Kidney epithelial cell (primary cell): ENCODE data around the gene RABGAP1L. TPM values are rescaled to one million over a fixed set of nuclear protein-coding genes. Genes with fewer than 3 reads are reported as not detected.

Experiments used
- DNase-seq: peaks from one replicate; pipeline ENCODE4 v3.0.0-alpha.2; 2010; ENCODE audit warnings: low read depth
- H3K27me3 ChIP-seq: 2 replicates; pipeline ENCODE4 v1.6.0; 2011; ENCODE audit warnings: low read length; ENCODE audit not compliant: control insufficient read depth, insufficient read depth
- H3K36me3 ChIP-seq: 2 replicates; pipeline ENCODE4 v1.5.1; 2011; ENCODE audit warnings: low read length; ENCODE audit not compliant: control insufficient read depth, insufficient read depth
- H3K4me3 ChIP-seq: 2 replicates; pipeline ENCODE4 v1.5.1; 2011; ENCODE audit warnings: low read depth, mild to moderate bottlenecking, control low read depth, low read length
- total RNA-seq: library from RNA; depleted of rRNA; stranded (reverse); fragments of >200 nt; gene quantifications from 2 replicates; pipeline ENCODE4 v1.2.3, GENCODE V29; 2015
- TF ChIP-seq, protein P1 (sequence below): IDR thresholded peaks from 2 replicates; pipeline ENCODE4 v1.5.1; 2011; ENCODE audit warnings: mild to moderate bottlenecking, moderate library complexity, low read length, control low read depth, inconsistent platforms; ENCODE audit not compliant: insufficient read depth, poor library complexity, severe bottlenecking

The RABGAP1L gene
- total RNA-seq, 1 donor from 2014 or later = 22.1 TPM

- DNase-seq = no peak
- TF ChIP-seq, protein P1, sequence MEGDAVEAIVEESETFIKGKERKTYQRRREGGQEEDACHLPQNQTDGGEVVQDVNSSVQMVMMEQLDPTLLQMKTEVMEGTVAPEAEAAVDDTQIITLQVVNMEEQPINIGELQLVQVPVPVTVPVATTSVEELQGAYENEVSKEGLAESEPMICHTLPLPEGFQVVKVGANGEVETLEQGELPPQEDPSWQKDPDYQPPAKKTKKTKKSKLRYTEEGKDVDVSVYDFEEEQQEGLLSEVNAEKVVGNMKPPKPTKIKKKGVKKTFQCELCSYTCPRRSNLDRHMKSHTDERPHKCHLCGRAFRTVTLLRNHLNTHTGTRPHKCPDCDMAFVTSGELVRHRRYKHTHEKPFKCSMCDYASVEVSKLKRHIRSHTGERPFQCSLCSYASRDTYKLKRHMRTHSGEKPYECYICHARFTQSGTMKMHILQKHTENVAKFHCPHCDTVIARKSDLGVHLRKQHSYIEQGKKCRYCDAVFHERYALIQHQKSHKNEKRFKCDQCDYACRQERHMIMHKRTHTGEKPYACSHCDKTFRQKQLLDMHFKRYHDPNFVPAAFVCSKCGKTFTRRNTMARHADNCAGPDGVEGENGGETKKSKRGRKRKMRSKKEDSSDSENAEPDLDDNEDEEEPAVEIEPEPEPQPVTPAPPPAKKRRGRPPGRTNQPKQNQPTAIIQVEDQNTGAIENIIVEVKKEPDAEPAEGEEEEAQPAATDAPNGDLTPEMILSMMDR = no peak
- Histone ChIP-seq H3K4me3 (no peak overlapping the region), H3K27me3 (no peaks in the 10 kb centered on the region), H3K36me3 (no peaks in the 10 kb centered on the region)
Measured at GRCh38 chr1:174964972-174965361, 805.6 kb downstream of the RABGAP1L start.

DNA sequence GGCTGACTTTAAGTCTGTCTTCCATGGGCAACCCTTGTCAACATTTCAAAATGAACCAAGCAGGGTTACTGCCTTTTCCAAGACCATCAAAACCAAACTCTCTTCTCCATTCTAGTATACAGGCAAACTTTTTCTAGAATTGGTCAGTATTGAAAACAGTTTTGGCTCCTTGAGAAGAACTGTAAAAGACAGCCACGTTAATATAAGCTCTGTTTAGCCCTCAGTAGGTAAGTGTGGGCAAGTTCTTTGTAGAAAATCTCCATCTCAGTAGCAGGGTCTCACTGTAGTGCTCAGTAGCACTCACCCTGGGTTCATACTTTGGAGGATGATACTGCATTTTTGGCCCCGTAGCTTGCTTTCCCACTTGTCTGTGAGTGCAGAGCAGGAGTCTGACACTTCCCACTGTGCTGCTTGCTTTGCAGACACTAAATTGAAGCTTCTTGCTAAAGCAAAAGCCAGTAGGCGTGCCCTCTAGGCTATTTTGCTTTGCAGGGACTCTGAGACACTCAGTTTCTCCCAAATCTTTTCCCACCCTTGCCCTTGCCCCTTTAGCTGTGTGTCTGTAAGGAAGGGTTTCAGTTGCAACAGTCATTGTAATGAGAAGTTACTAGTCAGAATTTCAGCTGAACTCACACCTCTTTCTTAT, 806.2 kb downstream of the RABGAP1L start:
- Histone ChIP-seq H3K4me3 (no peak overlapping the region), H3K36me3 (no peaks in the 10 kb centered on the region), H3K27me3 (no peaks in the 10 kb centered on the region)
- DNase-seq = no peak
- TF ChIP-seq, protein P1 = no peak

DNA sequence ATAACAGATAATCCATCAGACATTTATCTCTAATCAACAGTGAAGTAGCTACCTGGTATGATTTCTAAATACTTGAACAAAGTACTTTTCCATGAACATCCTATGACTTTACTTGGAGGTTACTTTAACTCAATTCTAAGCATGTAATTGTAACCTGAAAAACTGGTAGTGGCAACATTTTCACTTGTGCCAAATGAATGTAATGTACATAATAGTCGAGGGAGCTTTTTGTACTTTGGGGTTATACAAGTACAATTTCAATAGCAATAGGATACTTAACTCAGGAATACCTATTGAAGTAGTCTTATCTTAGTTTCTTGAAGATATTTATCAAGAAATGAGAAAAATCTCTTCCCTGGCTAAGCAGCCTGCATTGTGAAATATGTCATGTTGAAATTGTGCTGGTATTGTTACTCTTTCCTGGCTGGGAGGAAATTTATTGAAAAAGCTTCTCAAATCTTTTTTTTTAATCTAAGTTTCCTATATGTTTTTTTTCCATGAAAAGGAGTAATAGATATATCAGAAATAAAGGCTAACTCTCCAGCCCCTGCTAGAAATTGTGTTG, 806.8 kb downstream of the RABGAP1L start:
- DNase-seq = no peak

GRCh38 chr1:174967845-174968705, 808.8 kb downstream of the RABGAP1L start:
- DNase-seq = no peak
- TF ChIP-seq, protein P1 = no peak

More for the DNA sequence above, 806.8 kb downstream of the RABGAP1L start:
- TF ChIP-seq, protein P1 = no peak
- Histone ChIP-seq H3K4me3 (no peak overlapping the region), H3K36me3 (no peaks in the 10 kb centered on the region), H3K27me3 (no peaks in the 10 kb centered on the region)

DNA sequence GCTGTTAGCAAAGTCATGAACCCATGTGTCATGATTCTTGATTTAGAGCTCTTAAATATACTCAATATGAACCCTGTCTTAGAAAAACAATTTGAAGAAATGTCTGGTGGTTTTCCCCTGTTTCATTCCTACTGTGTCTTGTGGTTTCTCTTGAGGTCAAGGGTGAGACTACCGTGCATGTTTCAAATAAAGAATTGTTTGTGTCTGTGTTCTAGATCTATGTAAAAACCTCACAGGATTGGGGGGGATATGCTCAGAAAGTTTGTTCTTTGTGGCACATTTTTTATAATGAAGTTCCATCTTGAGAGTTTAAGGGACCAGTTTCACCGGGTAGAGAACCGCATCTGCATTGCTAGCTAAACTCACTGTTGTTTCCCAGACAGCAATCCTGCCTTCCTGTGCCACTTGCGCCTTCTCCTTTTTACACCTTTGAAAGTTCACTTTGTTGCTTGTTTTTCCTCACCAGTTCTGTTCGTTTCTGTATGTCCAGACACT, 809.5 kb downstream of the RABGAP1L start:
- TF ChIP-seq, protein P1 = no peak
- H3K4me3 ChIP-seq = no peak overlapping the region
- no peaks in the 10 kb centered on the region for H3K27me3 ChIP-seq
- peak; percentile 53 for DNase-seq
- H3K36me3 ChIP-seq = no peaks in the 10 kb centered on the region

More at GRCh38 chr1:174967845-174968705, 808.8 kb downstream of the RABGAP1L start:
- H3K36me3 ChIP-seq = no peaks in the 10 kb centered on the region
- no peaks in the 10 kb centered on the region for H3K27me3 ChIP-seq
- H3K4me3 ChIP-seq = no peak overlapping the region
